Trophoblast cell (in vitro differentiated cells and primary cell): ENCODE data around the gene PRRX2.

ENCODE experiments used
- DNase-seq, 2 donors: peaks; one replicate each; pipeline ENCODE4 v3.0.0-alpha.2; 2016
- H2AFZ ChIP-seq: 2 replicates; pipeline ENCODE4 v1.6.1; 2013; ENCODE audit warnings: low read length, moderate library complexity, mild to moderate bottlenecking; ENCODE audit not compliant: insufficient read depth, poor library complexity
- H2AK5ac ChIP-seq: 2 replicates; pipeline ENCODE4 v1.6.1; 2013; ENCODE audit warnings: mild to moderate bottlenecking, low read length
- H2BK120ac ChIP-seq: 2 replicates; pipeline ENCODE4 v1.6.1; 2013; ENCODE audit warnings: low read length, mild to moderate bottlenecking, moderate library complexity; ENCODE audit not compliant: insufficient read depth, poor library complexity
- H2BK12ac ChIP-seq: 2 replicates; pipeline ENCODE4 v1.6.1; 2013; ENCODE audit warnings: mild to moderate bottlenecking, low read length, moderate library complexity
- H2BK5ac ChIP-seq: 2 replicates; pipeline ENCODE4 v1.6.1; 2013; ENCODE audit warnings: low read length, low read depth, moderate library complexity, mild to moderate bottlenecking; ENCODE audit not compliant: poor library complexity
- H3K14ac ChIP-seq: 2 replicates; pipeline ENCODE4 v1.6.1; 2013; ENCODE audit warnings: mild to moderate bottlenecking, low read length
- H3K18ac ChIP-seq: 2 replicates; pipeline ENCODE4 v1.6.1; 2013; ENCODE audit warnings: mild to moderate bottlenecking, low read length
- H3K23ac ChIP-seq: 2 replicates; pipeline ENCODE4 v1.6.1; 2013; ENCODE audit warnings: low read length
- H3K27ac ChIP-seq: 2 replicates; pipeline ENCODE4 v1.5.1; 2013; ENCODE audit warnings: low read depth, mild to moderate bottlenecking, inconsistent platforms, low read length, moderate library complexity
- H3K27me3 ChIP-seq: 2 replicates; pipeline ENCODE4 v1.6.1; 2013; ENCODE audit warnings: inconsistent platforms, mild to moderate bottlenecking, low read length, moderate library complexity; ENCODE audit not compliant: insufficient read depth
- H3K36me3 ChIP-seq, 2 experiments: 1 replicate in 1 of 2; 2 replicates in 1 of 2; pipeline ENCODE4 v1.6.1; 2013; ENCODE audit warnings: low read length in 2 of 2, mild to moderate bottlenecking in 2 of 2, moderate library complexity in 1 of 2; ENCODE audit not compliant: insufficient read depth in 2 of 2, control insufficient read depth in 1 of 2
- H3K4ac ChIP-seq: 2 replicates; pipeline ENCODE4 v1.6.1; 2013; ENCODE audit warnings: low read depth, mild to moderate bottlenecking, low read length, moderate library complexity
- H3K4me1 ChIP-seq, 2 experiments: 1 replicate in 1 of 2; 2 replicates in 1 of 2; pipeline ENCODE4 v1.6.1; 2013; ENCODE audit warnings: low read length in 2 of 2, mild to moderate bottlenecking in 2 of 2, moderate library complexity in 1 of 2; ENCODE audit not compliant: insufficient read depth in 2 of 2, control insufficient read depth in 1 of 2
- H3K4me2 ChIP-seq: 2 replicates; pipeline ENCODE4 v1.6.1; 2013; ENCODE audit warnings: inconsistent platforms, mild to moderate bottlenecking, low read length, moderate library complexity
- H3K4me3 ChIP-seq: 2 replicates; pipeline ENCODE4 v1.5.1; 2013; ENCODE audit warnings: mild to moderate bottlenecking, low read depth, low read length, inconsistent platforms
- H3K79me1 ChIP-seq: one replicate; pipeline ENCODE4 v1.6.1; 2013; ENCODE audit warnings: low read length
- H3K79me2 ChIP-seq: 2 replicates; pipeline ENCODE4 v1.6.1; 2013; ENCODE audit warnings: low read length, mild to moderate bottlenecking; ENCODE audit not compliant: control insufficient read depth, insufficient read depth, poor library complexity
- H3K9ac ChIP-seq: 2 replicates; pipeline ENCODE4 v1.6.1; 2013; ENCODE audit warnings: mild to moderate bottlenecking, low read length
- H3K9me3 ChIP-seq: 2 replicates; pipeline ENCODE4 v1.6.1; 2013; ENCODE audit warnings: low read depth, mild to moderate bottlenecking, control low read depth, inconsistent platforms, low read length; ENCODE audit not compliant: insufficient read depth
- H4K12ac ChIP-seq: 2 replicates; pipeline ENCODE4 v1.6.1; 2013; ENCODE audit warnings: low read depth, mild to moderate bottlenecking, low read length, moderate library complexity
- H4K8ac ChIP-seq: 2 replicates; pipeline ENCODE4 v1.6.1; 2013; ENCODE audit warnings: low read depth, mild to moderate bottlenecking, low read length, moderate library complexity
- H4K91ac ChIP-seq: one replicate; pipeline ENCODE4 v1.6.1; 2013; ENCODE audit warnings: low read depth, mild to moderate bottlenecking, low read length, moderate library complexity
- WGBS: extraction: QIAGEN DNeasy Blood & Tissue Kit; methylation state at CpG from one replicate; pipeline ENCODE4 v1.1.7; 2013; ENCODE audit warnings: missing lambda C conversion rate; ENCODE audit not compliant: insufficient read length, insufficient coverage; ENCODE audit errors: extremely low coverage; 5-methylcytosine and 5-hydroxymethylcytosine counted together

The PRRX2 gene

DNA sequence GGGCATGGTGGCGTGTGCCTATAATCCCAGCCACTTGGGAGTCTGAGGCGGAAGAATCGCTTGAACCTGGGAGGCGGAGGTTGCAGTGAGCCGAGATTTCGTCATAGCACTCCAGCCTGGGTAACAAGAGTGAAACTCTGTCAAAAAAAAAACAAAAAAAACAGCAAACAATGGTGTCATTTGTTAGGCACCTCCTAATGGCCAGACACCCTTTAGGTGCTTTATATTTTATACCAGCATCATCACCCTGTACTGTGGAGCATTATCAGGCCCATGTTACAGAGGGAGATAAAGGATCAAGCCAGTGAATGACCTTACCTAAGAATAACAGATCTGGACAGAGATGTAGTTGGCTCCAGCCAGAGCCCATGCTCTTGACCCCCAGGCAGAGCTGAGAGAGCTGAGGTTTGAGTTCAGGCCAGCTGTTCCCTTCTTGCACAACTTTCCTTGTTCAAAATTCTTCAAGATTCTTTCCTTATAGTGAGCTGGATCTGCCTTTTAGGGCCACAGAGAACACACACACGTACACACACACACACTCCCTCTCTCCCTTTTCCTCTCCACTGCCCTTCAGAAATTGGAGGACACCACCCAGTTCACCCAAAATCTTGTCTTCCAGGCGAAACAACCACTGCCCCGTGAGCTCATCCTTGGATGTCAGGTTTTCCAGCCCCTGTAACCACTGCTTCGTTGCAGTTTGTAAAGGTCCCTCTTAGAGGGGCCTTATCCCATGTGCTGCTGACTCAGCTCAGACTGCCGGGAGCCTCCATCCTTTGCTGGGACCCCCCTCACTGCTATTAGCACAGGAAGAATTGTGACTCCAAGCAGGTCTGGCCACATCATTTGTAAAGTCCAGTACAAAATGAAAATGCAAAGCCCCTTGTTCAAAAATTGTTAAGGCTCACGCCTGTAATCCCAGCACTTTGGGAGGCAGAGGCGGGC, 97.8 kb downstream of the PRRX2 start:
- Histone ChIP-seq H2AK5ac (no peak overlapping the region), H3K79me2 (no peaks in the 10 kb centered on the region), H3K4me3 (no peak overlapping the region), H2BK12ac (no peak overlapping the region), H3K36me3 (no peaks in the 10 kb centered on the region), H3K4me2 (no peak overlapping the region), H2BK5ac (no peak overlapping the region), H3K23ac (no peak overlapping the region), H4K12ac (no peak overlapping the region), H3K14ac (no peak overlapping the region), H3K27ac (no peak overlapping the region), H2AFZ (no peak overlapping the region), H3K79me1 (no peaks in the 10 kb centered on the region), H3K4ac (no peak overlapping the region), H3K9me3 (no peaks in the 10 kb centered on the region), H4K91ac (no peak overlapping the region), H3K4me1 (peaks cover 17 to 20% of the 10 kb centered on the region in 2 experiments), H3K18ac (no peak overlapping the region), H3K9ac (no peak overlapping the region), H3K27me3 (no peaks in the 10 kb centered on the region), H2BK120ac (no peak overlapping the region), H4K8ac (no peak overlapping the region)
- DNase-seq = peak; percentile 77 to 90
- no CpG with 5 or more reads among the region's 13 CpGs for WGBS

DNA sequence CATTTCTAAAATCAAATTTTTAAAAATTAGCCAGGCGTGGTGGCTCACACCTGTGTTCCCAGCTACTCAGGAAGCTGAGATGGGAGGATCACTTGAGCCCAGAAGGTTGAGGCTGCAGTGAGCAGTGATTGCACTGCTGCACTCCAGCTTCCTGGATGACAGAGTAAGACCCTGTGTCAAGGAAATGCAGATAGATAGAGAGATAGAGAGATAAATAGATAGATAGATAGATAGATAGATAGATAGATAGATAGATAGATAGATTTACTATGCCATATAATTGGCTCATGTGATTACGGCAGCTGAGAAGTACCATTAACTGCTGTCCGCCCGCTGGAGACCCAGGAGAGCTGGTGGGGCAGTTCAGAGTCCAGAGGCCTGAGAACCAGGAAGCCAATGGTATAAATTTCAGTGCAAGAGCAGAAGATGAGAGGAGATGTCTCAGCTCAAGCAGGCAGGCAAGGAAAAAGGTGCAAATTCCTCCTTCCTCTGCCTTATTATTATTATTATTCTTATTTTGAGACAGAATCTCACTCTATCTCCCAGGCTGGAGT, 100.4 kb downstream of the PRRX2 start:
- H3K4me1 ChIP-seq = peaks cover 13 to 18% of the 10 kb centered on the region in 2 experiments
- no CpG with 5 or more reads among the region's 4 CpGs for WGBS
- DNase-seq = no peak

DNA sequence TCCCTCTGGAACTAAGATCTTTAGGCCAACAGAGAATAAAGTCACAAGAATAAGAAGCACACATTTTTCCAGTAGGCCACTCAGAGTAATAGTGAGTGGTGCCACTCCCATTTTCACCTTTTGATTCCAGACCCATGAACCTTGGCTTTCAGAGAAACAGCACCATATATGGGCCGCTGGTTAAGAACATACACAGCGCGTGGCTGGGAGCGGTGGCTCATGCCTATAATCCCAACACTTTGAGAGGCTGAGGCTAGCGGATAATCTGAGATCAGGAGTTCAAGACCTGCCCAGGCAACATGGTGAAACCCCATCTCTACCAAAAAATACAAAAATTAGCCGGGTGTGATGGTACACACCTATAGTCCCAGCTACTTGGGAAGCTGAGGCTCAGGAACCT, 103.0 kb downstream of the PRRX2 start:
- no peak for DNase-seq
- Histone ChIP-seq H3K9me3 (no peaks in the 10 kb centered on the region), H3K23ac (no peak overlapping the region), H3K4ac (no peak overlapping the region), H3K4me2 (no peak overlapping the region), H4K91ac (no peak overlapping the region), H3K4me1 (peaks cover 1% of the 10 kb centered on the region in 2 experiments), H2BK120ac (no peak overlapping the region), H3K36me3 (no peaks in the 10 kb centered on the region), H4K12ac (no peak overlapping the region), H3K27me3 (no peaks in the 10 kb centered on the region), H2BK5ac (no peak overlapping the region), H3K79me2 (no peaks in the 10 kb centered on the region), H3K9ac (no peak overlapping the region), H2AK5ac (no peak overlapping the region), H4K8ac (no peak overlapping the region), H3K4me3 (no peak overlapping the region), H3K27ac (no peak overlapping the region), H3K14ac (no peak overlapping the region), H2AFZ (no peak overlapping the region), H2BK12ac (no peak overlapping the region), H3K18ac (no peak overlapping the region), H3K79me1 (no peaks in the 10 kb centered on the region)
- no CpG with 5 or more reads among the region's 6 CpGs for WGBS

More for the DNA sequence above, 100.4 kb downstream of the PRRX2 start:
- Histone ChIP-seq H2BK12ac (no peak overlapping the region), H3K14ac (no peak overlapping the region), H3K79me2 (no peaks in the 10 kb centered on the region), H3K9ac (no peak overlapping the region), H3K23ac (no peak overlapping the region), H4K12ac (no peak overlapping the region), H3K18ac (no peak overlapping the region), H3K9me3 (no peaks in the 10 kb centered on the region), H2AK5ac (no peak overlapping the region), H4K8ac (no peak overlapping the region), H3K4me2 (no peak overlapping the region), H2BK5ac (no peak overlapping the region), H3K79me1 (no peaks in the 10 kb centered on the region), H3K27me3 (no peaks in the 10 kb centered on the region), H3K4me3 (no peak overlapping the region), H3K36me3 (no peaks in the 10 kb centered on the region), H3K27ac (no peak overlapping the region), H3K4ac (no peak overlapping the region), H2BK120ac (no peak overlapping the region), H2AFZ (no peak overlapping the region), H4K91ac (no peak overlapping the region)

DNA sequence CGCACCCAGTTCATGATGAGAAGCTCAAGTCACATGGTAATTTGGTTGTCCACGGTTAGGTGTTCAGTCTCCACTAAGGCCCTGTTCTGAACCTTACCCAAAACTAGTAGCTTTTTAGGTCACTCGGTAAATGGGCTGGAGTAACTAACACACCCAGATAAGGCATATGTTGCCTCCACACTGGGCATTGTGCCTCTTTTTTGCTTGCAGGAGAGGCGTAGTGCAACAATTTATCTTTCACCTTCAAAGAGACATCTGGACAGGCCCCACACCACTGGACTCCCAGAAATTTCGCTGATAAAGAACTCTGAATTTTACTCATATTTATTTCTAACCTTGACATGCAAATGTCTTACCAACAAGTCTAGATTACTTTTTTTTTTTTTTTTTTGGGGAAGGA, 104.2 kb downstream of the PRRX2 start:
- H3K9ac ChIP-seq = no peak overlapping the region
- H3K4me2 ChIP-seq = no peak overlapping the region
- no peaks in the 10 kb centered on the region for H3K4me1 ChIP-seq
- no peak overlapping the region for H3K4me3 ChIP-seq
- no CpG with 5 or more reads among the region's 5 CpGs for WGBS
- H4K91ac ChIP-seq = no peak overlapping the region
- H4K8ac ChIP-seq = no peak overlapping the region
- no peaks in the 10 kb centered on the region for H3K79me2 ChIP-seq
- DNase-seq = no peak
- no peak overlapping the region for H3K18ac ChIP-seq
- no peak overlapping the region for H4K12ac ChIP-seq
- no peak overlapping the region for H3K14ac ChIP-seq
- no peak overlapping the region for H2BK120ac ChIP-seq
- H3K36me3 ChIP-seq = no peaks in the 10 kb centered on the region
- H3K79me1 ChIP-seq = no peaks in the 10 kb centered on the region
- H3K4ac ChIP-seq = no peak overlapping the region
- H3K23ac ChIP-seq = no peak overlapping the region
- no peaks in the 10 kb centered on the region for H3K27me3 ChIP-seq
- no peaks in the 10 kb centered on the region for H3K9me3 ChIP-seq
- H2BK5ac ChIP-seq = no peak overlapping the region
- H2BK12ac ChIP-seq = no peak overlapping the region
- H3K27ac ChIP-seq = no peak overlapping the region
- H2AFZ ChIP-seq = no peak overlapping the region
- H2AK5ac ChIP-seq = no peak overlapping the region
